CD14-positive monocyte (primary cell): ENCODE measurements around the gene CDH4. TPM values are rescaled to one million over a fixed set of nuclear protein-coding genes. Genes with fewer than 3 reads are reported as not detected.

Experiments used
- DNase-seq, 3 donors: peaks; one replicate each; pipeline ENCODE4 v3.0.0-alpha.2; 2011 to 2022
- H2AFZ ChIP-seq: 2 replicates; pipeline ENCODE4 v1.6.0; 2012; ENCODE audit warnings: mild to moderate bottlenecking, low read depth, low read length, inconsistent platforms; ENCODE audit not compliant: insufficient read depth, poor library complexity, severe bottlenecking
- H3K27ac ChIP-seq, 2 donors: 1 replicate in 1 of 2; 2 replicates in 1 of 2; pipeline ENCODE4 v1.5.1; 2012 to 2013; ENCODE audit warnings: low read length in 2 of 2, control low read depth in 1 of 2, inconsistent platforms in 1 of 2, low read depth in 1 of 2, mild to moderate bottlenecking in 1 of 2
- H3K27me3 ChIP-seq, 2 donors: one replicate each; pipeline versions ENCODE4 v1.6.0 to v1.6.1; 2011 to 2013; ENCODE audit warnings: low read length in 2 of 2; ENCODE audit not compliant: control insufficient read depth in 2 of 2, insufficient read depth in 2 of 2
- H3K36me3 ChIP-seq, 2 donors: replicated peaks in 1 of 2; 1 replicate in 1 of 2; 2 replicates in 1 of 2; pipeline versions ENCODE4 v1.5.1 to v1.6.1; 2012 to 2013; ENCODE audit warnings: low read length in 2 of 2, control low read depth in 1 of 2, inconsistent platforms in 1 of 2, mild to moderate bottlenecking in 1 of 2; ENCODE audit not compliant: insufficient read depth in 2 of 2, control insufficient read depth in 1 of 2
- H3K4me1 ChIP-seq, 2 donors: 1 replicate in 1 of 2; 2 replicates in 1 of 2; pipeline versions ENCODE4 v1.5.1 to v1.6.1; 2012 to 2013; ENCODE audit warnings: low read length in 2 of 2, control low read depth in 1 of 2, inconsistent platforms in 1 of 2, mild to moderate bottlenecking in 1 of 2, moderate library complexity in 1 of 2; ENCODE audit not compliant: insufficient read depth in 2 of 2, control insufficient read depth in 1 of 2
- H3K4me2 ChIP-seq: replicated peaks from 2 replicates; pipeline ENCODE3; 2012; ENCODE audit warnings: low read length, moderate library complexity, mild to moderate bottlenecking; ENCODE audit not compliant: poor library complexity, severe bottlenecking; ENCODE audit errors: extremely low read depth
- H3K4me3 ChIP-seq, 3 experiments: fragments of 200-600 bp in 1 of 3; sonication (generic) in 1 of 3; replicated peaks in 1 of 3; 1 replicate in 2 of 3; 2 replicates in 1 of 3; pipeline ENCODE4 v1.5.1; 2011 to 2013; ENCODE audit warnings: low read length in 3 of 3, mild to moderate bottlenecking in 3 of 3, control low read depth in 2 of 3, low read depth in 2 of 3, inconsistent platforms in 1 of 3, moderate library complexity in 1 of 3
- H3K79me2 ChIP-seq: 2 replicates; pipeline ENCODE4 v1.6.0; 2012; ENCODE audit warnings: mild to moderate bottlenecking, control low read depth, inconsistent platforms, low read length, moderate library complexity; ENCODE audit not compliant: insufficient read depth
- H3K9ac ChIP-seq: 2 replicates; pipeline ENCODE4 v1.6.0; 2017; ENCODE audit warnings: low read length, mild to moderate bottlenecking; ENCODE audit not compliant: insufficient read depth, poor library complexity, severe bottlenecking
- H3K9me3 ChIP-seq, 2 donors: replicated peaks in 1 of 2; 1 replicate in 1 of 2; 2 replicates in 1 of 2; pipeline versions ENCODE4 v1.5.1 to v1.6.1; 2012 to 2013; ENCODE audit warnings: low read length in 2 of 2, control low read depth in 1 of 2; ENCODE audit not compliant: control insufficient read depth in 1 of 2, insufficient read depth in 1 of 2
- H4K20me1 ChIP-seq: 2 replicates; pipeline ENCODE4 v1.6.0; 2012; ENCODE audit warnings: mild to moderate bottlenecking, low read length, control low read depth, moderate library complexity; ENCODE audit not compliant: insufficient read depth
- H3K27ac Mint-ChIP-seq, 7 donors: one replicate each; pipeline ENCODE4 v1.8.0; 2020; ENCODE audit warnings: mild to moderate bottlenecking in 7 of 7, mixed read lengths in 7 of 7, moderate library complexity in 6 of 7, inconsistent platforms in 2 of 7
- H3K27me3 Mint-ChIP-seq, 3 donors: one replicate each; pipeline ENCODE4 v1.8.0; 2021 to 2022; ENCODE audit warnings: low read depth in 3 of 3, mild to moderate bottlenecking in 3 of 3, mixed read lengths in 3 of 3, moderate library complexity in 3 of 3, inconsistent platforms in 1 of 3
- H3K36me3 Mint-ChIP-seq, 2 donors: one replicate each; pipeline ENCODE4 v1.8.0; 2020; ENCODE audit warnings: mixed read lengths in 2 of 2, inconsistent platforms in 1 of 2, mild to moderate bottlenecking in 1 of 2
- H3K4me1 Mint-ChIP-seq: one replicate; pipeline ENCODE4 v1.8.0; 2020; ENCODE audit warnings: mild to moderate bottlenecking, mixed read lengths
- H3K4me3 Mint-ChIP-seq, 2 donors: one replicate each; pipeline ENCODE4 v1.8.0; 2020; ENCODE audit warnings: mild to moderate bottlenecking in 2 of 2, mixed read lengths in 2 of 2, moderate library complexity in 1 of 2
- H3K9me3 Mint-ChIP-seq, 7 donors: one replicate each; pipeline ENCODE4 v1.8.0; 2020 to 2022; ENCODE audit warnings: mixed read lengths in 7 of 7, mild to moderate bottlenecking in 6 of 7, moderate library complexity in 6 of 7, inconsistent platforms in 2 of 7
- WGBS: methylation state at CpG from one replicate; pipeline ENCODE4 v1.1.5; 2013; ENCODE audit warnings: missing lambda C conversion rate; ENCODE audit not compliant: insufficient coverage; 5-methylcytosine and 5-hydroxymethylcytosine counted together
- intact Hi-C, 2 donors: fragments of 100-400 bp; cut with micrococcal nuclease; formaldehyde crosslinking; loops; one replicate each; pipeline versions ENCODE4 v1.15.0 to v1.15.1; 2023
- polyA plus RNA-seq, 3 donors: library from polyadenylated mRNA; depleted of rRNA in 1 of 3; unstranded in 2 of 3; stranded (reverse) in 1 of 3; fragments of 300-500 nt in 2 of 3; fragments of >200 nt in 1 of 3; fragmentation: Illumina TruSeq in 2 of 3; gene quantifications; 1 replicate in 2 of 3; 2 replicates in 1 of 3; pipeline ENCODE4 v1.2.3, GENCODE V29; 2012 to 2021
- TF ChIP-seq, protein P1 (sequence below): fragments of 200-600 bp; IDR thresholded peaks from one replicate; pipeline ENCODE4 v1.8.0; 2022; ENCODE audit warnings: antibody characterized with exemption, mild to moderate bottlenecking

CDH4 gene
- polyA plus RNA-seq, 3 donors = not detected

DNA sequence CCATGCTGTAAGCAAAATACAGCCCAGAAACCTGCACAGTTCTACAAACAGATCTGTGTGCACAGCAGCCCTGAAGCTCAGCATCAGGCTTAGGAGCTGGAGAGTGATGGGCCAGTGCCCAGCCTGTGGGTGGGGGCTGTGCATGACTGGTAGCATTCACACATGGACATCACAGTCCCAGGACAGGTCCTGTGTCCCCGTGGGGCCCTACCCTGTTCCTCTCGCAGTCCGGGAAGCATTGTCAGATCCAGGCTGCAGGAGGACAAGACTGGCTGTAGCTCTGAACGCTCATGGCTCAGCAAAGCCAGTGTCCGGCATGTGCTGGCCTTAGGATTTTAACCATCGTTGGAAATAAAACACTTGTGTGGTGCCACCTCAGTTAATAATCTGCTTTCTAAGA, 234.1 kb downstream of the CDH4 start:
- intact Hi-C loops = no loop called here

DNA sequence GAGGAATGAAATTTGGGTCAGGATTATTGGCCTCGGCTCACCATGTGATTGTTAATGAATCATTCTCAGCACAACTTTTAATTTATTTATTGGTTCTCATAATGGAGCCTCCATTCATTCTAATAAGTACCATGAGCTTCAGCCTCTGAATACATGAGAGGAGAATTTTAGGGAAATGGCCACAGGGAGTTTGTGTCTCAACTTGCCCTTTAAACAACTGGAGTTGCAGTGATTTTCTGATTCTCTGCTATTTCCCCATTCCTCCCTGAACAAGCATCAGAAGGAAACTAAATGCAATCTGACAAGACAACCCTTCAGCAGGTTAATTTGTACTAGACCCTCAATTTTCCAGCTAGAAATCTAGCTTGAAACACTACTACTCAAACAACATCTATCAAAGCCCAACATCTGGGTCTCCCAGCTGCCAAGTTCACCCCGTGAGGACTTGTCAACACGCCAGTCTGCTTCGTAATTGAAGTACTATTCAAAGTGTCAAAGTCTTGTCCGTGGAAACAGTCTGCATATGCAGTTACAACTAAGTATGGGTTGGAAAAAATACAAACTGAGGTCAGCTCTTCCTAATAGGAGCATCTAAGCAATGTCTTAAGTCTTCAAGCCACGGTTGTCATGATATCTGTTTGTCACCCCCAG, 235.4 kb downstream of the CDH4 start:
- no peak overlapping the region for H3K27ac Mint-ChIP-seq

More for the DNA sequence above, 234.1 kb downstream of the CDH4 start:
- Histone ChIP-seq H2AFZ (no peak overlapping the region), H3K9ac (no peak overlapping the region), H3K4me2 (no peak overlapping the region), H3K36me3 (no peaks in the 10 kb centered on the region), H3K79me2 (no peaks in the 10 kb centered on the region), H3K27ac (no peak overlapping the region), H3K4me3 (no peak overlapping the region), H4K20me1 (no peaks in the 10 kb centered on the region), H3K27me3 (no peaks in the 10 kb centered on the region), H3K9me3 (peaks cover 30 to 73% of the 10 kb centered on the region in 2 donors), H3K4me1 (no peaks in the 10 kb centered on the region)
- WGBS = 87% methylated on average over 6 of the region's 6 CpGs
- no peak overlapping the region for H3K27ac Mint-ChIP-seq
- H3K4me1 Mint-ChIP-seq = no peaks in the 10 kb centered on the region
- no peaks in the 10 kb centered on the region for H3K36me3 Mint-ChIP-seq
- TF ChIP-seq, protein P1, sequence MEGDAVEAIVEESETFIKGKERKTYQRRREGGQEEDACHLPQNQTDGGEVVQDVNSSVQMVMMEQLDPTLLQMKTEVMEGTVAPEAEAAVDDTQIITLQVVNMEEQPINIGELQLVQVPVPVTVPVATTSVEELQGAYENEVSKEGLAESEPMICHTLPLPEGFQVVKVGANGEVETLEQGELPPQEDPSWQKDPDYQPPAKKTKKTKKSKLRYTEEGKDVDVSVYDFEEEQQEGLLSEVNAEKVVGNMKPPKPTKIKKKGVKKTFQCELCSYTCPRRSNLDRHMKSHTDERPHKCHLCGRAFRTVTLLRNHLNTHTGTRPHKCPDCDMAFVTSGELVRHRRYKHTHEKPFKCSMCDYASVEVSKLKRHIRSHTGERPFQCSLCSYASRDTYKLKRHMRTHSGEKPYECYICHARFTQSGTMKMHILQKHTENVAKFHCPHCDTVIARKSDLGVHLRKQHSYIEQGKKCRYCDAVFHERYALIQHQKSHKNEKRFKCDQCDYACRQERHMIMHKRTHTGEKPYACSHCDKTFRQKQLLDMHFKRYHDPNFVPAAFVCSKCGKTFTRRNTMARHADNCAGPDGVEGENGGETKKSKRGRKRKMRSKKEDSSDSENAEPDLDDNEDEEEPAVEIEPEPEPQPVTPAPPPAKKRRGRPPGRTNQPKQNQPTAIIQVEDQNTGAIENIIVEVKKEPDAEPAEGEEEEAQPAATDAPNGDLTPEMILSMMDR = no peak
- H3K9me3 Mint-ChIP-seq = peaks cover 0 to 43% (median 26%) of the 10 kb centered on the region in 7 donors
- H3K4me3 Mint-ChIP-seq = no peak overlapping the region
- DNase-seq = no peak
- H3K27me3 Mint-ChIP-seq = no peaks in the 10 kb centered on the region

More for the DNA sequence above, 235.4 kb downstream of the CDH4 start:
- TF ChIP-seq, protein P1 = no peak
- H3K4me3 ChIP-seq = no peak overlapping the region
- Mint-ChIP-seq H3K4me3 (no peak overlapping the region), H3K36me3 (no peaks in the 10 kb centered on the region), H3K27me3 (no peaks in the 10 kb centered on the region), H3K9me3 (peaks cover 0 to 41% (median 24%) of the 10 kb centered on the region in 7 donors), H3K4me1 (no peaks in the 10 kb centered on the region)
- no peak overlapping the region for H3K4me2 ChIP-seq
- H3K36me3 ChIP-seq = no peaks in the 10 kb centered on the region
- no peak overlapping the region for H3K9ac ChIP-seq
- H3K79me2 ChIP-seq = no peaks in the 10 kb centered on the region
- no peaks in the 10 kb centered on the region for H3K27me3 ChIP-seq
- no peak overlapping the region for H2AFZ ChIP-seq
- H3K9me3 ChIP-seq = peaks cover 33 to 70% of the 10 kb centered on the region in 2 donors
- no peaks in the 10 kb centered on the region for H3K4me1 ChIP-seq
- H3K27ac ChIP-seq = no peak overlapping the region
- no peaks in the 10 kb centered on the region for H4K20me1 ChIP-seq
- no peak for DNase-seq
- intact Hi-C loops = no loop called here
- WGBS = 77% methylated on average over 5 of the region's 6 CpGs
